ENCODE data around the gene CRIM1.
A peak's percentile ranks its signal among the peaks of the same experiment; 100 is the strongest.

CRIM1 gene

DNA sequence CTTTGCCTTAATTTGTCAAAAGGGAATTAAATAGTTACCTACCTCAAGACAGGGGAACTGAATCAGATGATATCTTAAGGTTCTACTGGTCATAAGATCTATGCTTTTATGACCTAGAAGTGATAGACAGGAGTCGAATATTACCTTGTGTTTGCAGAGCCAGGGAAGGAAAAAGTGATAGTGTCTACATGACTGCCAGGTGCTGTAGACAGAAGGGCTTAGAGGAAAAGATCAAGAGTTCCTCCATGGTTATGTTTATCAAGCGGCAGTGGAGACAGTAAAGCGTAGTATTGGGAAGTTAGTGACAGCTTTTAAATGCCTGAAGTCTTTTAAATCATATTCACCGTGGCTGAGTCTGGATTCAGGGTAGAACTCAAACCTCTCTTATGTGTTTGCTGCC is 11.9 kb downstream of the CRIM1 start:
- Histone ChIP-seq H3K9me3 (ENCODE audit: control insufficient read depth, low read length) (no peaks in the 10 kb centered on the region), H3K27me3 (ENCODE audit: control insufficient read depth, insufficient read depth, low read length) (no peaks in the 10 kb centered on the region), H3K4me3 (ENCODE audit: low read length) (no peak overlapping the region), H3K9ac (ENCODE audit: low read length) (no peak overlapping the region), H3K36me3 (ENCODE audit: control insufficient read depth, insufficient read depth, low read length) (no peaks in the 10 kb centered on the region), H3K4me1 (ENCODE audit: control insufficient read depth, insufficient read depth, low read length) (peaks cover 32% of the 10 kb centered on the region)

DNA sequence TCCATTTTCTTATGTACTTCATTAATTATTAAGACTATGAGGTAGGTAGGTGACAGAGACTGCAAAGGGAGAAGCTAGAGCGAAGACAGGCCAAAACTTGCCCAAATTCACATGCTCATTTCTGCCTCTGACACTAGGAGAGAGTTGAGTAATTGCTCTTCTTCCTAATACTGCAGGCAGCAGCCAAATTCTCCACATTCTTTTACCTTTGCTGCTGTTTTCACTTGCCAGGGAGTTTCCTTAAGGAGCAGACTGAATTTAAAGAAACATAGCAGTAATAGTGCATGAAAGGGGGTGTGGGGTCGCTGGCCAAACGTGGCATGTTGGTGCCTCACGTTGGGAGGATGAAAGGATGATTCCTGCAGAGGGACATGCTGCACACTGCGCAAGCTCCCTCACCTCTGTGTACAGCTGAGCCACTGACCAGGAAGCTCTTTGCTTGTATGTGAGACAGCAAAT is 12.3 kb downstream of the CRIM1 start:
- Histone ChIP-seq H3K36me3 (ENCODE audit: control insufficient read depth, insufficient read depth, low read length) (no peaks in the 10 kb centered on the region), H3K9ac (ENCODE audit: low read length) (no peak overlapping the region), H3K4me1 (ENCODE audit: control insufficient read depth, insufficient read depth, low read length) (peaks cover 33% of the 10 kb centered on the region), H3K27me3 (ENCODE audit: control insufficient read depth, insufficient read depth, low read length) (no peaks in the 10 kb centered on the region), H3K9me3 (ENCODE audit: control insufficient read depth, low read length) (no peaks in the 10 kb centered on the region), H3K4me3 (ENCODE audit: low read length) (no peak overlapping the region)

DNA sequence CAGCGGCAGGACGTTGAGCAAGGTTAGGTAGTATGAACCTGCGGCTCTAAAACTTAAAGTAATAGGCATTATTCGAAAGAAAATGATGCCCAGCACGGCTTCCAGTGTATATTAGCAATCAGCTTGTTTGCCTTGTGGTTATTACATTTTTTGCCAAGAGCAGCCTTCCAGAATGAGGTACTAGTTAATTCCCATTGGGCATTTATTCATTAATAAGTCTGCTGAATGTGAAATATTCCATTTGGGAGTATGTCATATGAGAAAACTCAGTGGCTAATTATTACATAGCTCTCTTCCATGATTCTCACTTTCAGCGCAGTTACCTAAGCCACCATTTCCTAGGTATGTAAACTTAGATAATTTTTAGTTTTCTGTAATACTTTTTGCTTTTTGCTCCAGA is 12.9 kb downstream of the CRIM1 start:
- H3K4me3 ChIP-seq (ENCODE audit: low read length): no peak overlapping the region
- peaks cover 39% of the 10 kb centered on the region for H3K4me1 ChIP-seq (ENCODE audit: control insufficient read depth, insufficient read depth, low read length)
- H3K27me3 ChIP-seq (ENCODE audit: control insufficient read depth, insufficient read depth, low read length): no peaks in the 10 kb centered on the region
- H3K9me3 ChIP-seq (ENCODE audit: control insufficient read depth, low read length): no peaks in the 10 kb centered on the region
- H3K36me3 ChIP-seq (ENCODE audit: control insufficient read depth, insufficient read depth, low read length): no peaks in the 10 kb centered on the region
- H3K9ac ChIP-seq (ENCODE audit: low read length): no peak overlapping the region

DNA sequence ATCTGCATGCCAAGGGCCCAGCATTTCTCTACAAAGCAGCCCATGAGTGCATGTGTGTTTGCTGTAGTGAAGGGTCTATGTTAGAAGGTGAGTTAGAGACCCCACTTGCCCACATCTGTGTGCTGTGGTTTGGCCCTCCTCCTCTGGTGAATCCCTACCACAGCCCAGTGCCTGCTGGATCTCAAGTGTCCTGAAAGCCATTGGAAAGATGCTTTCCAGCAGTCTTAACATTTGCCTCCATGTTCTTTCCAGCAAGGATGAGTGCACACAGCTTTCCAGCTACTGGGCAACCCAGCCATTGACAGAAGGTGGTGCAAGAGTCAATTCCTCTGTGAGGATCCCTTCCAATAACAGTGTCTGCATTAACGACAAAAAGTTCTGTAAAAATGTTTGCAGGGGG is 13.6 kb downstream of the CRIM1 start:
- Histone ChIP-seq H3K4me1 (ENCODE audit: control insufficient read depth, insufficient read depth, low read length) (peaks cover 44% of the 10 kb centered on the region), H3K36me3 (ENCODE audit: control insufficient read depth, insufficient read depth, low read length) (no peaks in the 10 kb centered on the region), H3K4me3 (ENCODE audit: low read length) (no peak overlapping the region), H3K9me3 (ENCODE audit: control insufficient read depth, low read length) (no peaks in the 10 kb centered on the region), H3K9ac (ENCODE audit: low read length) (no peak overlapping the region), H3K27me3 (ENCODE audit: control insufficient read depth, insufficient read depth, low read length) (no peaks in the 10 kb centered on the region)

DNA sequence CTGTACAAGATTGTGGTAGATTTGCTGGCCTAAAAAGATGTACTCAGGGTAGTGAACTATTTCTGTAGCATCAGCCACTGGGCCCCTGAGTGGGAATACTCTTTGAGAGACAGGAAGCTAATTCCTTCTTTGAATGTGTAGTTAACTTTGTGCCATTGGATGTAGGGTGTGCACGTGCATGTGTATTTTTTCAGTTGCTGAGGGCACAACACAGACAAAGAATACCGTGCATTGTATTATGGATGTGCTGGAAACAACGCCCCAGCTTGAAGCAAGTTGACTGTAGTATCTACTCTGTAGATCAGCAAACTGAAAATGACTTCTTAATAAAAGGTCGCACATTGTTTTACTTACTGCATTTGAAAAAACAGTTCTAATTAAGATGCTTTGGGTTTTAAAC is 14.1 kb downstream of the CRIM1 start:
- H3K9me3 ChIP-seq (ENCODE audit: control insufficient read depth, low read length): no peaks in the 10 kb centered on the region
- peaks cover 50% of the 10 kb centered on the region for H3K4me1 ChIP-seq (ENCODE audit: control insufficient read depth, insufficient read depth, low read length)
- H3K9ac ChIP-seq (ENCODE audit: low read length): no peak overlapping the region
- no peaks in the 10 kb centered on the region for H3K27me3 ChIP-seq (ENCODE audit: control insufficient read depth, insufficient read depth, low read length)
- no peaks in the 10 kb centered on the region for H3K36me3 ChIP-seq (ENCODE audit: control insufficient read depth, insufficient read depth, low read length)
- H3K4me3 ChIP-seq (ENCODE audit: low read length): no peak overlapping the region

DNA sequence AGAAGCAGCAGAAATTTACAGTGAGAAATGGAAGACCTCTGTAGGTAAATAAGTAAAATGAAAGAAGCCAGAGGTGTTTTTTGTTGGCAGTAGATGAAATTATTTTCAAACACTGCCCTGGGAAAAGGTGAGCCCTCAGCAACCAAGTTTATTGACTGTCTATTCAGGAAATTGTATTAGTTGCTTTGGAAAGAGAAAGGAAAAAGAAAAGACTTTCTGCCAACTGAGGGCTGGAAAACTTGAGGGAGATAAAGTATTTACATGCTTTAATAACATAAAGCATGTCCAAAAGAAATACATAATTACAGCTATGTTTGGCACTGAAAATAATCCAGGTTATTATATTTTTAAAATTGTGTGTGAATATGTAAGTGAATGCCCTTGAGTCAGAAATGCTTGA is 14.7 kb downstream of the CRIM1 start:
- Histone ChIP-seq H3K4me1 (ENCODE audit: control insufficient read depth, insufficient read depth, low read length) (peaks cover 52% of the 10 kb centered on the region), H3K9ac (ENCODE audit: low read length) (no peak overlapping the region)

DNA sequence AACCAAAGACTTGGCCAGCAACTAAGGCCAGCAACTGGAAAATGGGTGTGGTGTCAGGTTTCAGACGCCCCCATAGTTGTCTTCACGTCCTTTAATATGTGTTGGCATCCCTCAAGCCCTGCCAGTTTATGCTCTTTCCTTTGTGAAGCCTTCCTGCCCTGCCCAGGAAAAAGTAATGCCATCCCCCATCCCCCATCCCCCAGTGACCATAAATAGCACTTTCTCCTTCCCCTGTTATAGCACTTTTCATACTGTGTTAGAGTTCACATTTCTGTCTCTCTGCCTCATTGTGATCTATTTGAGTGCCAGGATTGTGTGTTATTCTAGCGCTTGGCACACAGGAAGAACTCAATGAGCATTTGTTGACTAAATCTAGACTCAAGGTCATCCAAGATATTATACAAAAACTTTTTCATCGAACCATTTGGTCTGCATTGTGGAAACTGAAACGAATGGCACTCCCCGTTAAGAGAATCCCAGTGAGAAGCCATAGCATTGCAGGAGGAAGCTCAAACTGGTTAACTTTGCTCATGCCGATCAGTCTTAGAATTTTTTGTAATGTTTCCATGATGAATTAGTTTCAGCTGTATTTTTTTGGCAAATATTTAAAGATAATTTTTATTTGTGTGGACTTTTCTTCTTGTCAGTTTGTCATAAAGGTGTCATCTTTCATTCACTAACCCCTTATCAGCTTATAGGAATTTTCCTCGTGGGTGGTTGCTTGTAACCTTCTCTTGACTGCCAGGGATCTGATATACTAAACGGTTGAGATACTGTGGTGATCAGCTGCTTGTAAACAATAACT is 15.7 kb downstream of the CRIM1 start:
- Histone ChIP-seq H3K9me3 (ENCODE audit: control insufficient read depth, low read length) (no peaks in the 10 kb centered on the region), H3K36me3 (ENCODE audit: control insufficient read depth, insufficient read depth, low read length) (no peaks in the 10 kb centered on the region), H3K4me3 (ENCODE audit: low read length) (no peak overlapping the region), H3K4me1 (ENCODE audit: control insufficient read depth, insufficient read depth, low read length) (peaks cover 60% of the 10 kb centered on the region), H3K27me3 (ENCODE audit: control insufficient read depth, insufficient read depth, low read length) (no peaks in the 10 kb centered on the region), H3K9ac (ENCODE audit: low read length) (no peak overlapping the region)

More for the DNA sequence above, 14.7 kb downstream of the CRIM1 start:
- Histone ChIP-seq H3K27me3 (ENCODE audit: control insufficient read depth, insufficient read depth, low read length) (no peaks in the 10 kb centered on the region), H3K4me3 (ENCODE audit: low read length) (no peak overlapping the region), H3K9me3 (ENCODE audit: control insufficient read depth, low read length) (no peaks in the 10 kb centered on the region), H3K36me3 (ENCODE audit: control insufficient read depth, insufficient read depth, low read length) (no peaks in the 10 kb centered on the region)

DNA sequence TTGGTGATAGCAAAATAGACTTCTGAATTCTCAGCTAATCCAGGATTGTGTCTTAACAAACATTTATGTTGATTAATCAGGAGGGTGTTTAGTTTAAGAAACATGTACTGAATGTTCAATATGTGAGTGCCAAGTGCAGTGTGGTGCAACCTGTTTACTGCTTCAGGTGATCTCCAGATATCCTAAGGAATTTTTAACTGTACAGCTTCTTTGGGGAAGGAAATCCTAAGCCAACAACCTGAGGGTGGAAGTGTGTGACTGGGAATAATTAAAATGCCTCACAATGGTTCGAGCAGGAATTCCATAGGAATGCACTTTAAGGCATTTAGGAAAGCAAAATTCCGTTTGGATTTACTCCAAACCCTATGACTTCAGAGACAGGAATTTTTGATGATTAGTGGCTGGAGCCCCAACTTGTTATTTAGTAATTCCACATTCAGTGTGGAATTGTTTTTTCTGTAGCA is 16.4 kb downstream of the CRIM1 start:
- Histone ChIP-seq H3K36me3 (ENCODE audit: control insufficient read depth, insufficient read depth, low read length) (no peaks in the 10 kb centered on the region), H3K9ac (ENCODE audit: low read length) (no peak overlapping the region), H3K4me3 (ENCODE audit: low read length) (no peak overlapping the region), H3K4me1 (ENCODE audit: control insufficient read depth, insufficient read depth, low read length) (peaks cover 67% of the 10 kb centered on the region), H3K9me3 (ENCODE audit: control insufficient read depth, low read length) (no peaks in the 10 kb centered on the region), H3K27me3 (ENCODE audit: control insufficient read depth, insufficient read depth, low read length) (no peaks in the 10 kb centered on the region)

DNA sequence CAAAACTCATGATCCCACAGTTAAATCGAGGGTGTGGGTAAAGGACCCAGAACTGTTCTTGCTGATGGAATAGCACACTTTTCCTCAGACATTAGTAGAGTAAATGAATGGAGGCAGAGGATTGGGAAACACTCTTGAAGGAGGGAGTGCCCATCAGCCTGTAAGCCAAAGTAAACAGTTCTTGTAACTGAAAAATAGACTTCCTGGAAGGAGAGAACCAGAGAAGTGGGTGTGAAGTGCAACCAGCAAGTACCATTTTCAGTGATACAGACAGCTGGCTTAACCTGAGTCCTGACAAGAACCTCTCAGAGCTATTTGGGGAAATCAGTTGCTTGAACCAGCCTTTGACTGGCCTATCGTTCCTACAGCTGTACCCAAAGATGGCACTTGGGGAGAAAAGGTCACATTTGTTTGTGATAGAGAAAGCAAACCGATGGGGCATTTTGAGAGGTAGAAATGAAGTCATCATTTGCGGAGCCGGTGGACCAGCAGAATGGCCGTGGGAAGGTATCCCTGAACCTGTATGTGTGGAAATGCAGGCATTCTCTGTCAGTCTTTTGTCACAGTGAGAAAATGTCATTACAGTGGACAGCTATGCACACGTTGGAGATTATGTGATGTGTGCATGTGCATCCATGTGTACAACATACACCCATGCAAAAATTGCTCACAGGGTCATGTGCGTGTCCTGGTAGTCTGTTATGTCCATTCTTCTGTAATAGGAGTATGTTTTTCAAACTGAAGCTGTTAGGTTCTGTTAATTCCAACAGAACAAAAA is 17.8 kb downstream of the CRIM1 start:
- H3K4me3 ChIP-seq (ENCODE audit: low read length): no peak overlapping the region
- H3K4me1 ChIP-seq (ENCODE audit: control insufficient read depth, insufficient read depth, low read length): peaks cover 62% of the 10 kb centered on the region
- H3K9ac ChIP-seq (ENCODE audit: low read length): no peak overlapping the region
- H3K36me3 ChIP-seq (ENCODE audit: control insufficient read depth, insufficient read depth, low read length): no peaks in the 10 kb centered on the region
- no peaks in the 10 kb centered on the region for H3K27me3 ChIP-seq (ENCODE audit: control insufficient read depth, insufficient read depth, low read length)
- no peaks in the 10 kb centered on the region for H3K9me3 ChIP-seq (ENCODE audit: control insufficient read depth, low read length)

DNA sequence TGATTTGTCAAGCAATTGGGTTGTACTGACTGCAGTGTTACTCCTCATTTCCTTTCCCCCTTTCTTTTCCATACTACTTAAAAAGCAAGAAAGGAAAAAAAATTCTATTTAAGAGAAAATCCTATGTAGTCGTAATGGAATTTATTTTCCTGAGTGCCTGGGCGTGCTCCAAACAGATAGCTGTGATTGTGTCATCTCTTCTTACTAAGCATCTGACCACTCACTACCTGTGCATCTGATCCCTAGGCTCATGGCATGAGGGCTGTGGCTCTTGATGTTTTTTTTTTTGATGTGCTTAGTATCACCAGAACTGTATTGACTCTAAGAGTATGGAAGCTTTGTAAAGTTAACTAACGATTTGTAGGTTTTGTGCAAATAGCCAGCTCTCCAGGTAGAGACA is 19.0 kb downstream of the CRIM1 start:
- Histone ChIP-seq H3K9me3 (ENCODE audit: control insufficient read depth, low read length) (no peaks in the 10 kb centered on the region), H3K4me3 (ENCODE audit: low read length) (no peak overlapping the region), H3K4me1 (ENCODE audit: control insufficient read depth, insufficient read depth, low read length) (peaks cover 53% of the 10 kb centered on the region)

DNA sequence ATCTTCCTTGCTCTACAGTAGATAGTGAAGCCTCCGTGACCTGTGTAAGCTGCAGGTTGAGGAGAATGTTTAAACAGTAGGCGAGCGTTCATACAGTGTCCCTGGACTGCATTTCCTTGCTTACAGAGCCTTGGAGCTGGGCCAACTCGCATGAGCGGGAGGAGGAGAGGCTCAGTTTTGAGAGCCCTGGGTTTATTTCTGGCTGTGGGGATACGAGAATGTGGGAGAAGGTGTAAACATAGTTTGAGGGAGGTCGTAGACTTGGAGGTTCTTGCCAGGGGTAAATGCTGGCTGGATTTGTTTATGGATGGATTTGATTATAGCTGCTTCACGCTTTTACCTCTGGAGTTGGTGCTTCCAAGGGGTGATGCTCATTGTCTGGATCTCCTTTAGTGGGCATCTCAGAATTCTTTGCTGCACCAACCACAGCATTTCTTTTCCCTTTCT is 20.8 kb downstream of the CRIM1 start:
- Histone ChIP-seq H3K27me3 (ENCODE audit: control insufficient read depth, insufficient read depth, low read length) (no peaks in the 10 kb centered on the region), H3K9me3 (ENCODE audit: control insufficient read depth, low read length) (no peaks in the 10 kb centered on the region), H3K9ac (ENCODE audit: low read length) (peak overlapping the region; percentile 5), H3K4me3 (ENCODE audit: low read length) (no peak overlapping the region), H3K36me3 (ENCODE audit: control insufficient read depth, insufficient read depth, low read length) (no peaks in the 10 kb centered on the region), H3K4me1 (ENCODE audit: control insufficient read depth, insufficient read depth, low read length) (peaks cover 47% of the 10 kb centered on the region)

More for the DNA sequence above, 19.0 kb downstream of the CRIM1 start:
- Histone ChIP-seq H3K9ac (ENCODE audit: low read length) (no peak overlapping the region), H3K27me3 (ENCODE audit: control insufficient read depth, insufficient read depth, low read length) (no peaks in the 10 kb centered on the region), H3K36me3 (ENCODE audit: control insufficient read depth, insufficient read depth, low read length) (no peaks in the 10 kb centered on the region)
